Activated CD4-positive, CD25-positive, alpha-beta regulatory T cell treated with anti-CD3 and anti-CD28 coated beads, Interleukin-2, amount 50 U/mL, for 24 hours (primary cell): ENCODE data around the gene CLCA2.

Experiments
- ATAC-seq, 2 donors: fragments of 150-1000 bp; cut with Tn5 transposase; one replicate each; pipeline ENCODE4 v1.10.0; 2021; ENCODE audit warnings: mild to moderate bottlenecking in 1 of 2, moderate library complexity in 1 of 2

The CLCA2 gene

DNA sequence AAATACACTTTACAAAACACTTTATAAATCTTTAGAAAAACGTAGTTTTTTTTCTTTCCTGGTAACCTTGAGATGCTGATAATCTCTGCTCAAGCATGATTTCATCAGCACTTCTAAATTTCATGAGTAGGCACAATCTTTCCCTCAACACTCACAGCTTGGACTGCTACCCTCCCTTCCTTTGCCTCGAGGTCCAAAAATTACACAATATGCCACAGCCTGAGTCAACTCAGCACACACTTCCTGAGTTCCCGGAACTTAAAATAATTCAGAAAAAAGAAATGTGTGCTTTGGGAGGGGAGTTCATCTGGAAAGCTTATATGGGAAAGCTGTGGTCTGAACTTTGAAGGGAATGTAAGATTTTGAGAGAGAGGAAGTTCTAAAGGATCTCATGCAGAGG, 5.9 kb downstream of the CLCA2 start:
- ATAC-seq: peak; percentile 32 to 51

DNA sequence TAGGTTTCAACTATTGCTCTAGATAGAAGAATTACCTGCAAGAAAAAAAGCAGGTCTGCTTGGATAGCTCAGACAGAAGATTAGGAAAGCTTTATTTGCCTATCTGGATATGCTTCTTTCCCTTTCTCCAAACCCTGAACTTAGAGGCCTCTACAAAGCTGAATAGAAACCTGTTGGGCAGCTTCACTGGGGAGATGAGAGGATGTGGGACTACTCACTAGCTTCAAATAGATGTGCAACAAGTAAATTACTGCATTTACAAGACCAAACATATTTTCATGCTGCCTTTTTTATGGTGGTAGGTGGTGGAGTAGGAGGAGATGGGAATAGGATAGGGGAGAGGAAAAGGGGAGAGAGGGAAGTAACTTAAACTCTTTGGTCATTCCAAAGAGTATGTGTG, 6.4 kb downstream of the CLCA2 start:
- ATAC-seq: no peak

GRCh38 chr1:86434059-86434458, 10.1 kb downstream of the CLCA2 start:
- ATAC-seq: no peak

DNA sequence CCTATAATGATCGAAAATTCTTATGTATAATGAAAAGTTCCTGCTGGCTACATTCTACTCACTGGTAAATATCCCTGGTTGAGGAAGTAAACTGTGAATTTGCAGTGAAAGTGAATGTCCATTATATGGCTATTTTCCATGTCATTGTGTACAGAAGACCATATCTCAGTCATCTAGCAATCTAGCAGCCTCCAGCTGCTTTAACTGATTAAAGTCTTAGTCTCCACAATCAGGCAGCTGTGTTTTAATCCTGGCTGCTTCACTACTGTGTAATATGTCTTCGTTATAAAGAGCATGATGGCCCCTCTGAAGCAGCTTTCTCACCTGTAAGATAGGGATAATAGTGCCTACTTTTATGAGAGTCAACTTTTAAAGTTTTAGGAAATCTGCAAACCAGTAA, 11.4 kb downstream of the CLCA2 start:
- no peak for ATAC-seq

DNA sequence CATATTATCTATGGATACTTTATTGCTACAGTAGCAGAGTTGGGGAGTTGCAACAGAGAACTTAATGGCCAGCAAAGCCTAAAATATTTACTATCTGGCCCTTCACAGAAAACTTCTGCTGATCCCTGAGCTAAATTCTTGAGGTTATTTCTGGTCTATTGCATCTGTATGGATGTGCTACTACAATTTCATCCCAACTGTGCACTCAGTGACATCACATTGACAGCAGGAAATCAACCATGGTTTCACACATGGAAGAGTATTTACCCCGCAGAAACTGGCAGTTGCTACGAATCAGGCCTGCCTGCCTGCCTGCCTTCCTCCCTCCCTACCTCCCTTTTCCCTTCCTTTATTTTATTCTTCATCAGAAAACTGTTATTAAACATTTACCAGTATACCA, 12.1 kb downstream of the CLCA2 start:
- no peak for ATAC-seq

- no peak for ATAC-seq
Measured at GRCh38 chr1:86441581-86441980, 17.6 kb downstream of the CLCA2 start.

DNA sequence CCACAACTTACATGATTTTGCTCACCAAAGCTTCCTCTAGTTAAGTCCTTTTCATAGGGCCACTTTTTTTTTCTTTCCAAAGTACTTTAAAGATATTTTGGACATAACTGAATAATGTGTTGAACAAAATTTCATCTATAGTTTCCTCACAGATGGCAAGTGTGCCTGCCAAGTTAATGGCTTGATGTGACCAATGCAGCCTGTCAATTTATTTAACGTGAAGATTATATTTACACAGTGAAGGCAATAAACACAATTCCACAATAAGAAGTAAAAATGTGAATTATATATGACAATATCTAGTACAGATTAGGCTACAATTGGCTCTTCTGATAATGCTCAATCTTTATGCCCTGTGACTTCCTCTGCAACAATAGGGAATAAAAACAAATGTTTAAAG, 18.0 kb downstream of the CLCA2 start:
- no peak for ATAC-seq

DNA sequence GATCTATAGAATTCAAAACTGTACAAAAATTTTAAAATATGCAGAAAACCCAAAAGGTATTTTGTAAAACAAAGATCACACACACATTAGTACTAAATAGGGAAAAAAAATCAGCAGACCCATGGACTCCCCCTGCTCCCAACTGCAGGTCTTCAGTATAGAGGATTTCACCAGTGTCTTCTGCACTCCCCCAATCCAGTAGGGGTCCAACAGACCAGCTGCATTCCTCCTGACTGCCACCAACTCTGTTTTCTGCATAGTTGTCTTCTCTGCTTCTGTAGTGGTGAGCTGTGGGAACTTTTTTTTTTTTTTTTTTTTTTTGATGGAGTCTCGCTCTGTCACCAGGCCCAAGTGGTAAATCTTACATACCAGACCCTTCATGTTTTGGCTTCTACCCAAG, 21.9 kb downstream of the CLCA2 start:
- no peak for ATAC-seq

DNA sequence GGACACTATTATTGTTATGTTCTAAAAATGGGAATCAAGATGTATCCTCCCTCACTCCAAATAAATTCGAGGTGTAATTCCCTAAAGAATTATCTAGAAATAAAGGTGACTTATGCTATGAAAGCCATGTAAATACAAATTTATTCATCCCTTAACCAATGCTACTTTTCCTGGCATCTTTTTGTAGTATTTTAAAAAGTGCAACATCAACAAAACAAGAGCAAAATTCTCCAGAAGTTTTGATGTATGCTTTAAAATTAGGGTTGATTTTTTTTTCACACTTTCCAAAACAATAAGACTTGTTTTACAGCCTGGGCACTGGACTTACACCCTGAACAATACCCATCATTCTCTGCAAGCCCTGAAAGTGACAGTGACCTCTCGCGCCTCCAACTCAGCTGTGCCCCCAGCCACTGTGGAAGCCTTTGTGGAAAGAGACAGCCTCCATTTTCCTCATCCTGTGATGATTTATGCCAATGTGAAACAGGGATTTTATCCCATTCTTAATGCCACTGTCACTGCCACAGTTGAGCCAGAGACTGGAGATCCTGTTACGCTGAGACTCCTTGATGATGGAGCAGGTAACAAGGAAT, 23.3 kb downstream of the CLCA2 start:
- no peak for ATAC-seq

DNA sequence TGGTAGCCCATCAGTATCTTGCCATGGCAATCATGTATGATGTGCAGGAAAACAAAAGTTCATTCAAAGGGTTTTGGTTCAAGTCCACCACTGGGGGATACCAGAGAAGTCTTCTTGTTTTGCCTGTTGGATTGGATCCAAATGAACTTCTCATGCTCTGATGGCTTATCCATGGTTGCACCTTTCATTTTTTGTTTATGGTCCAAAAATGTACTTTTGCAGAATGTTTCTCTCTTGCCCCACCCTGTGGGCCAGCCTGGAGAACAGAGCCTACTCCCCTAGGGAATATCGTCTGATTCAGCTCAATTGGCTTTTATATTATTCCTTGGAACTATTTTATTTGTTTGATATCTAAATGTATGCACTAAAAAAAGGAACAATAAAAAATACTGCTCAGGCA, 24.7 kb downstream of the CLCA2 start:
- ATAC-seq: no peak

DNA sequence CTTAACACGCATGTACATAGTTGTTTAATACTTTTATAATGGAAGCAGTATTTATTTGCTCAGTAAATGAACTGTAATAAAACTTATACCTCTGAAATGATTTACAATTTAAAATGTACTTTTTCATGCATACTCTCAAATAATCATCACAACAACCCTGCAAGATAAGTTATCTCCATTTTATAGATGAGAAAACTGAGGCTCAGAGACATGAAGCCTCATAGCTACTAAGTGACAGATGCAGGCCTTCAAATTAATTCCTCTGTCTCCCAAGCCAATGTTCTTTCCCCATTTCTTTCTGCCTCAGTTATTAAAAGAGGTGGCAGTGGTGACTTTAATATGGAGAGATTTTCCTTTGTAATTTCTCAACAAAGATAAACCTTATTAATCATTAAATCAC, 25.1 kb downstream of the CLCA2 start:
- no peak for ATAC-seq

DNA sequence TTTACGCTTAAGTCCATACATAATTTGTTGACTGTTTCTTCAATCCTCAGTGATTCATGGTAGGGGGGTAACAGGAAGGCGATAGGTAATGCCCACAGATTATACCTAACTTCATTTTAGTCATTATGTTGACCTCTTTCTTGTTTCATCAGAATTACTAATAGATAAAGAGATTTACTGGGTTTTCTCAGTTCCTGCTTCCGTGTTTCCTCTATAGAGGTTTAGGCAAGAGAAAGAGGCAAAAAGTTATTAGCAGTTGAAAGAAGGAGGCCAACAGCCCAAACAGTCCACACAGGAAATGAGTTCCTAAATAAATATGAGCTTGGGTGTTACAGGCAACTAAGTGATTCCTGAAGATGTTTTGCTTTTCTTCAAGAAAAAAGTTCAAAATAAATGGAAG, 26.9 kb downstream of the CLCA2 start:
- no peak for ATAC-seq

DNA sequence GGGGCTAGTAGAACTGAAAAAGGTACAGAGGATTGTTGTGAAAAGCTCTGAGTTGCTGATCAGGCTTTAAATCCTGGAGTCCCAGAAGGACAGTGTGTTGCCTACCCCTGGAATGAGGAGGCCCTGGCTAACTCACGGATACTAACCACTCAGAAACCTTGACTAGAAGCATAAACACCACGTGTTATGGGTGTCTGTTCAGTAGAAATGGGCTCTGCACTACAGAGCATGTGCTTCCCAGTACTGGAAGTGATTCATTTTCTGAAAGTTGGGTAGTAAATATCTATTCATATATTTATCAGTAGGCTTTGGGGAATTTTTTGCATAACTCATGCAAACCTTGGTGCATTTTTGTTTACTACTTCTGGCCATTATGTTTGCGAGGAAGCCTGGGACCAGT, 29.7 kb downstream of the CLCA2 start:
- no peak for ATAC-seq

- no peak for ATAC-seq
Measured at GRCh38 chr1:86455073-86455472, 31.1 kb downstream of the CLCA2 start.

DNA sequence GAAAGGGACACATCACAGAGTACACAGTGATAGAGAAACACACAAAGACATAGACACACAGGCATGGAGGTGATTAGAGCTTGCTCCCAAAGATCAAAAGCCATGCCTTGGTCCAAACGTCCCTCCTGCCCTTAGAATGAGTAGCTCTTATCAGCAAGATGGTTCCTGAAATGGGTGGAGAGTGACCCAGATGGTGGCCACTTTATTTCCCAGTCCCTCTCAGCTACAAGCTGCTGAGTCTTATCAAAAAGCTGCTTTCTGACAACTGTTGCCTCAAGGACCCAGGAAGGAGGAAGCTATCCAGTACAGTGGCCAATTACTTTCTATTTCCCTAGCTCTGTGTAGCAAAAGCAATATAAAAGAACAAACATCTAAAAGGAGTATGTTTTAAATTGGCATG, 37.0 kb downstream of the CLCA2 start:
- no peak for ATAC-seq

GRCh38 chr1:86461482-86461881, 37.5 kb downstream of the CLCA2 start:
- no peak for ATAC-seq

- no peak for ATAC-seq
Measured at GRCh38 chr1:86464819-86465218, 40.8 kb downstream of the CLCA2 start.

- ATAC-seq: no peak
Measured at GRCh38 chr1:86466109-86466844, 42.3 kb downstream of the CLCA2 start.

- ATAC-seq: no peak
Measured at GRCh38 chr1:86466986-86467385, 43.0 kb downstream of the CLCA2 start.

DNA sequence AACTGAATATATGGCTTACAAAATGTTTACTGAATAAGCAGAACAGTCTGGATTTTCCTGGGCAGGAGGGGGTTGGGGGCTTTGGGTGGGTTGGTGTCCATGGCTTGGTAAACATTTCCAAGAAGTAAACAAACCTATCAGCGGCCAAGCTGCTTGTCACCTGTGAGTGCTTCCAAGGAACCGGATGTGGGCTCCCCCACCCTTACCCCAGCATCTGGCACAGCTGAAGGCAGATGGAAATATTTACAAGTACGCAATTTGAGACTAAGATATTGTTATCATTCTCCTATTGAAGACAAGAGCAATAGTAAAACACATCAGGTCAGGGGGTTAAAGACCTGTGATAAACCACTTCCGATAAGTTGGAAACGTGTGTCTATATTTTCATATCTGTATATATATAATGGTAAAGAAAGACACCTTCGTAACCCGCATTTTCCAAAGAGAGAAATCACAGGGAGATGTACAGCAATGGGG, 44.6 kb downstream of the CLCA2 start, which contains the start of gene CLCA1:
CLCA1 (plus strand) TSS at position 427 of the 477 bp plus-strand sequence; CDS start at position 472, 45 bp downstream.
- no peak for ATAC-seq

GRCh38 chr1:86470859-86471258, 46.9 kb downstream of the CLCA2 start:
- no peak for ATAC-seq

GRCh38 chr1:86471291-86471690, 47.3 kb downstream of the CLCA2 start:
- no peak for ATAC-seq

DNA sequence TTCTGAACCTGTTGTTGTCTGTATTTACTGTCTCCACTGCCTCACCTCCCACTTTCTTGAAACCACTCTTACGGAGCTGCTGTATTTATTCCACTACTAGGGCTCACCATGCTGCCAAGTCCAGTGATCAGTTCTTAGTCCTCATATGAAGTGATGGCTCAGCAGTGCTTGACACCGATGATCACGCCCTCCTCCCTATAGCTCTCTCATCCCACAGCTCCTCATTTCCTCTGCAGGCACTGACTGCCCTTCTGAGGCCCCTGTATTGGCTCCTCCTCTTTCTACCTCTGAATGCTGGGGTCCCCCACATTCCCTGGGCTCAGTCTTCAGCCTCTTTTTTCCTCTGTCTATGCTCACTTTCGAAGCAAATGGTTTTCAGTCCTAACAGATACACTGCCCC, 48.2 kb downstream of the CLCA2 start:
- no peak for ATAC-seq

DNA sequence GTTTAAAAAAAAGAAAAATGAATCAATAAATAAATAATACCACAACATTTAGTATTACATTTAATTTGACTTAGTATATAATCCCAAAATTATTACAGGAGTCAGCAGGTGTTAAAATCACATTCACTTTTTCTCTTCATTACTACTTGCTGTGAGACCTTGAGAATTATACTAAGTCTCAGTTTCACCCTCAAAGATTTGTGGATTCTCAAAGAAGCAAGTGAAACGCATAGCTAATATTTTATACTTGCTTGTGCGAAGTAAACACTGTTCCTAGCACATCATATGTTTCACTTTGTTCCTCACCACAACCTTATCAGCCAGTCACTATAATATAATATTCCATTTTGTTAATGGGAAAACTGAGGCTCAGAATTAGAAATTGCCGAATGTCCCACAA, 48.8 kb downstream of the CLCA2 start:
- no peak for ATAC-seq

DNA sequence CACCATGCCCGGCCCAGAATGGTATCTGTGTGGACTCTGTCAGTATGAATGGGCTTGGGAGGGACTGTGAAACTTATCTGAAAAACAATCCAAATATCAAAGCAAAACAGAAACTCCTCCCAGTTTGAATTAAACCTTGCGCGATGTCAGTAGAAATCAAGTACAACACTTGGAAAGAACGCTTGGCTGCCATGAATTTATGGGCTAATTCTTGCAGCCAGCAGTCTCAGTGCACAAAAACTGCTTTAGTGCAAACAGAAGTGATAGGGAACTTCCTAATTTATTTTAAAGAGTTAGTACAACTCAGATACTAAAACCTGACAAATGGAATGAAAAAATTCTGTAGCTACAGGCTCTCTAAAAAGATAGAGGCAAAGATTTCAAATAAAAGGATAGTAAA, 53.3 kb downstream of the CLCA2 start:
- no peak for ATAC-seq
